IMR-90 (cell line): ENCODE results near the gene PSD2. TPM values are rescaled to one million over a fixed set of nuclear protein-coding genes. Genes with fewer than 3 reads are reported as not detected.

Source experiments
- ATAC-seq: fragments of 200-7000 bp; cut with Tn5 transposase; 2 replicates; pipeline ENCODE4 v1.9.1; 2020; ENCODE audit warnings: low read depth, mild to moderate bottlenecking, moderate library complexity
- BruUV-seq: library from RNA; stranded (reverse); fragments of 400-500 nt; replicated peaks from 2 replicates; lab custom pipeline; 2021; lab: Mats Ljungman, UMichigan
- CTCF ChIA-PET: fragments of 300-600 bp; formaldehyde crosslinking; extraction: SDS; loops from one replicate; lab custom pipeline; 2021; ENCODE audit warnings: antibody characterized with exemption; lab: Yijun Ruan, JAX
- POLR2A ChIA-PET: fragments of 300-600 bp; sonication (Branson Sonifier 250); formaldehyde crosslinking; loops from one replicate; lab custom pipeline; 2022; ENCODE audit warnings: antibody characterized with exemption; ENCODE audit not compliant: unreplicated experiment; lab: Charles Lee
- DNase-seq: peaks from one replicate; pipeline ENCODE4 v3.0.0; 2013
- H2AFZ ChIP-seq: replicated peaks from 2 replicates; pipeline ENCODE3; 2013; ENCODE audit warnings: low read length, mild to moderate bottlenecking; ENCODE audit not compliant: poor library complexity
- H2AK5ac ChIP-seq: 2 replicates; pipeline ENCODE4 v1.6.1; 2013; ENCODE audit warnings: low read depth, low read length, inconsistent platforms
- H2AK9ac ChIP-seq: replicated peaks from 2 replicates; pipeline ENCODE3; 2013; ENCODE audit warnings: mild to moderate bottlenecking, low read depth, low read length, moderate library complexity; ENCODE audit not compliant: poor library complexity
- H2BK120ac ChIP-seq: 2 replicates; pipeline ENCODE4 v1.6.1; 2013; ENCODE audit warnings: low read depth, low read length, inconsistent platforms
- H2BK15ac ChIP-seq: 3 replicates; pipeline ENCODE4 v1.6.1; 2013; ENCODE audit warnings: low read depth, low read length, inconsistent platforms
- H2BK20ac ChIP-seq: 2 replicates; pipeline ENCODE4 v1.6.1; 2013; ENCODE audit warnings: low read depth, mild to moderate bottlenecking, inconsistent platforms, low read length, moderate library complexity
- H2BK5ac ChIP-seq: 2 replicates; pipeline ENCODE4 v1.6.1; 2013; ENCODE audit warnings: mild to moderate bottlenecking, low read depth, low read length, inconsistent platforms; ENCODE audit not compliant: poor library complexity, severe bottlenecking
- H3K14ac ChIP-seq: replicated peaks from 2 replicates; pipeline ENCODE4 v1.6.1; 2013; ENCODE audit warnings: low read depth, low read length, inconsistent platforms
- H3K18ac ChIP-seq: 2 replicates; pipeline ENCODE4 v1.6.1; 2013; ENCODE audit warnings: low read depth, low read length, control low read depth
- H3K23ac ChIP-seq: 2 replicates; pipeline ENCODE4 v1.6.1; 2013; ENCODE audit warnings: low read depth, low read length, inconsistent platforms
- H3K27ac ChIP-seq: 2 replicates; pipeline ENCODE4 v1.5.1; 2013; ENCODE audit warnings: mild to moderate bottlenecking, control low read depth, low read length; ENCODE audit not compliant: insufficient read depth
- H3K27me3 ChIP-seq: 2 replicates; pipeline ENCODE4 v1.6.1; 2013; ENCODE audit warnings: low read length; ENCODE audit not compliant: control insufficient read depth, insufficient read depth
- H3K36me3 ChIP-seq: 2 replicates; pipeline ENCODE4 v1.6.1; 2013; ENCODE audit warnings: low read length, mixed read lengths; ENCODE audit not compliant: control insufficient read depth, insufficient read depth
- H3K4ac ChIP-seq: 2 replicates; pipeline ENCODE4 v1.6.1; 2013; ENCODE audit warnings: low read depth, low read length, inconsistent platforms
- H3K4me1 ChIP-seq: 2 replicates; pipeline ENCODE4 v1.6.1; 2013; ENCODE audit warnings: low read length, mixed read lengths; ENCODE audit not compliant: control insufficient read depth, insufficient read depth
- H3K4me2 ChIP-seq: 2 replicates; pipeline ENCODE4 v1.6.1; 2013; ENCODE audit warnings: low read depth, mild to moderate bottlenecking, control low read depth, low read length, moderate library complexity
- H3K4me3 ChIP-seq: 2 replicates; pipeline ENCODE4 v1.5.1; 2013; ENCODE audit warnings: low read depth, mild to moderate bottlenecking, control low read depth, low read length, moderate library complexity; ENCODE audit not compliant: insufficient read depth
- H3K56ac ChIP-seq: 2 replicates; pipeline ENCODE4 v1.6.1; 2013; ENCODE audit warnings: low read length, inconsistent platforms; ENCODE audit not compliant: insufficient read depth; ENCODE audit errors: extremely low read depth
- H3K79me1 ChIP-seq, 2 experiments: 2 replicates each; pipeline ENCODE4 v1.6.1; 2013; ENCODE audit warnings: low read length in 2 of 2, inconsistent platforms in 1 of 2, low read depth in 1 of 2
- H3K9ac ChIP-seq: 2 replicates; pipeline ENCODE4 v1.6.1; 2013; ENCODE audit warnings: low read depth, low read length, control low read depth
- H3K9me1 ChIP-seq: 2 replicates; pipeline ENCODE4 v1.6.1; 2013; ENCODE audit warnings: low read length, inconsistent platforms; ENCODE audit not compliant: insufficient read depth
- H3K9me3 ChIP-seq: 2 replicates; pipeline ENCODE4 v1.6.1; 2013; ENCODE audit warnings: low read length; ENCODE audit not compliant: control insufficient read depth, insufficient read depth
- H4K20me1 ChIP-seq: 2 replicates; pipeline ENCODE4 v1.6.1; 2013; ENCODE audit warnings: low read length, inconsistent platforms; ENCODE audit not compliant: insufficient read depth
- H4K5ac ChIP-seq: 2 replicates; pipeline ENCODE4 v1.6.1; 2013; ENCODE audit warnings: mild to moderate bottlenecking, low read depth, low read length, control low read depth
- H4K8ac ChIP-seq, 2 experiments: 2 replicates each; pipeline ENCODE4 v1.6.1; 2013; ENCODE audit warnings: low read depth in 2 of 2, low read length in 2 of 2, control low read depth in 1 of 2, inconsistent platforms in 1 of 2
- H4K91ac ChIP-seq: 2 replicates; pipeline ENCODE4 v1.6.1; 2013; ENCODE audit warnings: low read depth, low read length, inconsistent platforms; ENCODE audit not compliant: insufficient read depth
- BHLHE40 ChIP-seq: fragments of 150-350 bp; IDR thresholded peaks from 2 replicates; pipeline ENCODE4 v1.6.1; 2016; ENCODE audit warnings: mild to moderate bottlenecking, low read depth, low read length
- CEBPB ChIP-seq: IDR thresholded peaks from 2 replicates; pipeline ENCODE4 v1.6.1; 2012; ENCODE audit warnings: low read depth, low read length, improper control_type of control experiment
- CHD1 ChIP-seq: IDR thresholded peaks from 2 replicates; pipeline ENCODE4 v1.6.1; 2012; ENCODE audit warnings: low read depth, low read length, improper control_type of control experiment
- CTCF ChIP-seq: conservative IDR thresholded peaks from 2 replicates; pipeline ENCODE4 v1.5.1; 2012; ENCODE audit warnings: mild to moderate bottlenecking, low read depth, low read length, improper control_type of control experiment
- ELK1 ChIP-seq: fragments of 150-350 bp; IDR thresholded peaks from 2 replicates; pipeline ENCODE4 v1.6.1; 2016; ENCODE audit warnings: low read depth, mild to moderate bottlenecking, low read length, moderate library complexity, borderline replicate concordance
- FOS ChIP-seq: fragments of 150-350 bp; IDR thresholded peaks from 2 replicates; pipeline ENCODE4 v1.6.1; 2016; ENCODE audit warnings: low read depth, low read length
- MAFK ChIP-seq: IDR thresholded peaks from 2 replicates; pipeline ENCODE4 v1.6.1; 2012; ENCODE audit warnings: low read depth, low read length, improper control_type of control experiment
- MAZ ChIP-seq: IDR thresholded peaks from 2 replicates; pipeline ENCODE4 v1.6.1; 2012; ENCODE audit warnings: low read depth, mild to moderate bottlenecking, low read length, improper control_type of control experiment, moderate library complexity, borderline replicate concordance
- MXI1 ChIP-seq: IDR thresholded peaks from 2 replicates; pipeline ENCODE4 v1.6.1; 2012; ENCODE audit warnings: low read depth, mild to moderate bottlenecking, low read length, moderate library complexity, borderline replicate concordance
- NFE2L2 ChIP-seq: fragments of 150-350 bp; IDR thresholded peaks from 2 replicates; pipeline ENCODE4 v1.6.1; 2016; ENCODE audit warnings: low read depth, mild to moderate bottlenecking, low read length
- POLR2A ChIP-seq: IDR thresholded peaks from 2 replicates; pipeline ENCODE4 v1.6.1; 2012; ENCODE audit warnings: mild to moderate bottlenecking, low read depth, low read length
- RAD21 ChIP-seq: IDR thresholded peaks from 2 replicates; pipeline ENCODE4 v1.6.1; 2012; ENCODE audit warnings: low read length, improper control_type of control experiment
- RCOR1 ChIP-seq: IDR thresholded peaks from 2 replicates; pipeline ENCODE4 v1.6.1; 2012; ENCODE audit warnings: mild to moderate bottlenecking, low read length, improper control_type of control experiment; ENCODE audit not compliant: insufficient replicate concordance
- RFX5 ChIP-seq: IDR thresholded peaks from 2 replicates; pipeline ENCODE4 v1.8.0; 2012; ENCODE audit warnings: low read depth, mild to moderate bottlenecking, low read length, moderate library complexity
- SMC3 ChIP-seq: fragments of 150-350 bp; IDR thresholded peaks from 2 replicates; pipeline ENCODE4 v1.6.1; 2016; ENCODE audit warnings: low read depth, mild to moderate bottlenecking, antibody characterized with exemption, low read length, moderate library complexity
- WGBS, 2 experiments: methylation state at CpG; one replicate each; pipeline versions ENCODE4 v1.1.5 to v1.1.7; 2013; ENCODE audit warnings: missing lambda C conversion rate in 2 of 2; ENCODE audit not compliant: insufficient read length in 1 of 2; ENCODE audit errors: extremely low coverage in 2 of 2; 5-methylcytosine and 5-hydroxymethylcytosine counted together
- dilution Hi-C: fragments of 300-500 bp; cut with HindIII; formaldehyde crosslinking; loops from one replicate; pipeline ENCODE4 v1.14.3; 2018; ENCODE audit warnings: low sequenced_read_pairs; ENCODE audit not compliant: unreplicated experiment
- in situ Hi-C: fragments of 300-500 bp; cut with MboI; formaldehyde crosslinking; loops from 3 replicates; pipeline ENCODE4 v1.14.3; 2019; ENCODE audit warnings: low sequenced_read_pairs, inconsistent platforms, mixed read lengths
- intact Hi-C: fragments of 100-400 bp; cut with micrococcal nuclease; formaldehyde crosslinking; loops from 2 replicates; pipeline ENCODE4 v1.10.0; 2022
- polyA plus RNA-seq, 3 experiments: library from polyadenylated mRNA; depleted of rRNA; stranded (reverse); fragments of >200 nt; gene quantifications; 2 replicates each; pipeline ENCODE4 v1.2.3, GENCODE V29; 2012; ENCODE audit warnings: low replicate concordance in 1 of 3
- total RNA-seq: library from RNA; depleted of rRNA; stranded (reverse); fragments of >200 nt; gene quantifications from 2 replicates; pipeline ENCODE4 v1.2.3, GENCODE V29; 2012
- TF ChIP-seq, protein P1 (sequence below): fragments of 150-350 bp; IDR thresholded peaks from 2 replicates; pipeline ENCODE4 v1.6.1; 2017; ENCODE audit warnings: mild to moderate bottlenecking, antibody characterized with exemption, low read length, low read depth

The PSD2 gene
- total and polyA plus RNA-seq, 2 of the 4 experiments (the other 2 are of a cell fraction): 0.05 TPM; not detected in 1

DNA sequence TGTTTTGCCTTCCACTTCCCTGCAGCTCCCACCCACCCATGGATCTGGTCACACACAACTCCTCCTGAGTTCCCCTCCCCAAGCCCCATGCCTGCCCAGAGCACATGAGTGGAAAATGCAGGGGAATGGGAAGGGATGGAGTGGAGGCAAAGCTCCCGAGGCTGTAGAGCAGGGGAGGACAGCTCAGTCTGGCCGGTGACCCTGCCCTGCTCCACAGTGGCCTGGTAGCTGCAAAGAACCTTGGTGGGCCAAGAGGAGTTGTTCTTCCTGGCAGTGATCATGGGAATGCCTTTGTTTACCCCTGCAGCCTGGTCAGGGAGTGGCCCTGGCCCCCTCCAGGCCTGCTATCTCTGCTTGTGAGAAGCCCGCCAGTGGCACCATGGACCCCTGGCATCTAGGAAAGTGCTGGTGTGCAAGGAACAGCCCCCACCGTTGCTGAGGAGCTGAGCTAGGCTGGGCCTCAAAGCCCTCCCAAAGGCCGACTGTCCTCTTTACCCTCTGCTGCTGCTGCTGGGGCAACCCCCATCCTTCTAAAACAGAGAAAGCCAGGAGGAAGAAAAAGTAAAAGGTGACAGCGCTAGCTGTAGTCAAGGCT lies 60.4 kb downstream of the PSD2 start:
- H3K14ac ChIP-seq: no peak overlapping the region
- no TSS peak for BruUV-seq
- peaks cover 62% of the 10 kb centered on the region for H3K27me3 ChIP-seq
- no peak overlapping the region for H4K91ac ChIP-seq
- intact Hi-C loops (no loop called here), in situ Hi-C loops (no loop called here), dilution Hi-C loops (no loop called here)
- POLR2A ChIA-PET: no interaction called here
- ATAC-seq: no peak
- no peak overlapping the region for H3K4me2 ChIP-seq
- no peak overlapping the region for H2BK120ac ChIP-seq
- H2BK20ac ChIP-seq: no peak overlapping the region
- H3K56ac ChIP-seq: no peak overlapping the region
- no peaks in the 10 kb centered on the region for H3K9me3 ChIP-seq
- no peaks in the 10 kb centered on the region for H4K20me1 ChIP-seq
- no peak overlapping the region for H2AK5ac ChIP-seq
- H2AFZ ChIP-seq: no peak overlapping the region
- H2BK5ac ChIP-seq: no peak overlapping the region
- no peak overlapping the region for H3K9ac ChIP-seq
- no peak overlapping the region for H4K5ac ChIP-seq
- no peak for DNase-seq
- no peaks in the 10 kb centered on the region for H3K79me1 ChIP-seq
- no peak overlapping the region for H3K4ac ChIP-seq
- no peak overlapping the region for H2BK15ac ChIP-seq
- CTCF ChIA-PET: no interaction called here
- H3K9me1 ChIP-seq: 0 out of 2 replicates have a peak, but pooled peaks cover 4% of the 10 kb centered on the region
- no peak overlapping the region for H3K4me3 ChIP-seq
- no peaks in the 10 kb centered on the region for H3K36me3 ChIP-seq
- TF ChIP-seq RFX5: no peak
- no peak for TF ChIP-seq MAFK
- TF ChIP-seq CTCF: no peak
- no peak for TF ChIP-seq CEBPB
- no peak for TF ChIP-seq FOS
- TF ChIP-seq CHD1: no peak
- no peak for TF ChIP-seq MXI1
- TF ChIP-seq ELK1: no peak
- no peak for TF ChIP-seq POLR2A
- no peak for TF ChIP-seq RCOR1
- TF ChIP-seq MAZ: no peak
- TF ChIP-seq, protein P1, sequence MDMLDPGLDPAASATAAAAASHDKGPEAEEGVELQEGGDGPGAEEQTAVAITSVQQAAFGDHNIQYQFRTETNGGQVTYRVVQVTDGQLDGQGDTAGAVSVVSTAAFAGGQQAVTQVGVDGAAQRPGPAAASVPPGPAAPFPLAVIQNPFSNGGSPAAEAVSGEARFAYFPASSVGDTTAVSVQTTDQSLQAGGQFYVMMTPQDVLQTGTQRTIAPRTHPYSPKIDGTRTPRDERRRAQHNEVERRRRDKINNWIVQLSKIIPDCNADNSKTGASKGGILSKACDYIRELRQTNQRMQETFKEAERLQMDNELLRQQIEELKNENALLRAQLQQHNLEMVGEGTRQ: no peak
- no peak for TF ChIP-seq NFE2L2
- TF ChIP-seq RAD21: no peak
- TF ChIP-seq BHLHE40: no peak
- TF ChIP-seq SMC3: no peak
- H3K4me1 ChIP-seq: no peaks in the 10 kb centered on the region
- H3K27ac ChIP-seq: no peak overlapping the region
- no peak overlapping the region for H3K23ac ChIP-seq
- no peak overlapping the region for H3K18ac ChIP-seq
- 33% methylated on average over 2 of the region's 6 CpGs; no CpG with 5 or more reads in 1 of the 2 experiments for WGBS, 2 experiments
- H2AK9ac ChIP-seq: no peak overlapping the region
- no peak overlapping the region for H4K8ac ChIP-seq
